ENCODE measurements around the gene MOXD1.

The MOXD1 gene

DNA sequence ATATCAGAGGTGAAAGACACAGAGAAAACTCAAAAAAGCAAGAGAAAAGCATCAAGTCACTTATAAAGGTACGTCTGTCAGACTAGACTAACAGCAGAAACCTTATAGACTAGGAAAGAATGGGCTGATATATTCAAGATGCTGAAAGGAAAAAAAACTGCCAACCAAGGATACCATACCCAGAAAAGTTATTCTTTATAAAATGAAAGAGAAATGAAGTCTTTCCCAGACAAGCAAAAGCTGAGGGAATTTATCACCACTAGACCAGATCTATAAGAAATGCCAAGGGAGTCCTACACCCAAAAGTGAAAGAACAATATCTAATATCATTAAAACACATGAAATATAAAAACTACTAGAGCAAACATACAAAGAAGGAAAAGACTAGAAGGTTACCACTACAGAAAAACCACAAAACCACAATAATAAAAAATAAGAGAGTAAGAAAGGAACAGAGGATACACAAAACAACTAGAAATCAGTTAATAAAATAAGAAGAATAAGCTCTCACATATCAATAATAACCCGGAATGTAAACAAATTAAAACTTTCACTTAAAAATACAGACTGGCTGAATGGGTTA, 6.2 kb downstream of the MOXD1 start:
- FAIRE-seq = no peak

DNA sequence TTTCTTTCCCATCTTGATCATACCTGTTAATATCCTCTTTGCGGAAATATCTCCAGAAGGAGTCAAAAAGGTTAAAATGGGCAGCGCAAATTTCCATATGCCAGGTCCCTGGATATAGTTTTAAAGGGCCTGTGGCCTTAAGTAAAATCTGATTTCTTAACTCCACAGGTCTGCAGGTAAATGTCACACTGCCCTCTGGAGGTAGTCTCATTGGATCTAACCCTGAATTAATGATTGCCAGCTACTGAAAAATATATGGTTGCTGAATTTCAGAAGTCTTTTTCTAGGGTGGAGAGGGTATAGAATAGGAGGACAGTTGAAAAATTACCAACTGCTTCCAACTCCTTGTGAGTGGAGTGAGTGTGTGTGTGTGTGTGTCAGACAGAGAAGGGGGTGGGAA, 8.5 kb downstream of the MOXD1 start:
- FAIRE-seq = no peak

DNA sequence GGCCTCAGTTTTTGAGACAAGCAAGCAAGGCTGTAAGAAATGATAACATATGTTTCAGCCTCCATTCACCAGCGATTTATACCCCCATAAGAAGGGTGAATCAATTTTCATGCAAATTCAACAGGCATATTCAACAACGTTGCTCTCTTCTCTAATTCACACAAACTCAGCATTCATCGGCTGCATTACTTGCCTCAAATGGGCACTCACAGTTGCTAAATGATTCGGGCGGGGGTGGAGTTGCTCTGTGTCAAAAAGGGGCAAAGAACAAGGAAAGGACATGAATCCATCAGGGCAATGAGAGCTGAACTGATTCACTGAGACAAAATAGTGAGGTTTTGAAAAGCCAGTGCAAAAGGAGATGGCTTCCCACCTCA, 9.0 kb downstream of the MOXD1 start:
- no peak for FAIRE-seq

DNA sequence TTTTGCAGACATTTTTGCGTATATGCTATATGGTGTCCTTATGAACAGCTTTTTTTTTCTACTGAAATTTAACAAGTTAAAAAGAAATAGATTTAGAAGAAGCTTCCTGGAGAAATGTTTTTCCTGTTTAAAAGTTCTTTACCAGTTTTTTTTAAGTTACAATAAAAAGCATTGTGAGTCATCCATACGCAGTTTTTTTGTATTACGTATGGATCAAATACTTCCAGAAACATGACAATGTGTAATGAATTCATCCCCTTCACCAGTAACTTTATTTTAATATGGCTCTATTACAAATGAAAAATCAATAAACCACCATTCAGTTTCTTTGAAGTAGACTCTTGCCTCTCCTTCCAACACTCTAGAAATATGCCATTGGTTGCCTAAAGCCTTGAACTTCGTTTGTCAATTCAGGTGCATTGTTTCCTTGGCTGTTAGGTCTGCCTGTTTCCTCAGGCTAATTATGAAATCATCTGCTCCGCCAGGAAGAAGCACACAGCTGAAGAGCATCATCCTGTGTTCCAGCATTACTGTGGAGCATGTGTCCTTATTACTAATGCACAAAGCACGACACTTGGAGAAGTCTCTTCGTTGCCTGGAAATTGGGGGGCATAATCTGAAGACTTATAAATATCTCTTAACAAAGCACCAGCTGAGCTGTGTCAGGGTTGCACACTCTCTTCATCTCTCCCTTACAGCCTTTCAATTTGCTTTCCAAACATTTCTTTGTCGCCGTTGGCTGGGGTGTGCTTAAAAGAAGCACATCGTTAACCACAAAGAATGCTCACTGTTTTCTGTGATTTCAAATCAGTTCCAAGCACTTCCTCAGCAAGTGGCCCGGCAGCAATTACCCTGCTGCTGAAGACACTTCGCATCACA, 9.6 kb downstream of the MOXD1 start:
- FAIRE-seq = no peak

DNA sequence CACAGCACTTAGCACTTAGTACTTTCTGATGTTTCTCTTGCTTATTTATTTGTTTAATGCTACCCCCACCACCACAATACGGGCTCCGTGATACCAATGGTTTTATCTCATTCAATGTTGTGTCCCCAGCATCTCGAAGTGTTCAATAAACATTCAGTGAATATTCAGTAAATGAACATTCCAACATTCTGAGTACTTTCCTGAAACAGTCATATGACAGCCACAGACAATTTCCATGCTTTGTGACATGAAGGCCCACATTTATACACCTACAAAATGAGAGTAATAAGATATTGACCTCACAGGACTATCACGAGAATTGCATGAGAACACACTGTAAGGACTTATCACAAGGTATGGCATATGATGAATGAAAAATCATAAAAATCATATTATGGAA, 10.8 kb downstream of the MOXD1 start:
- no peak for FAIRE-seq

DNA sequence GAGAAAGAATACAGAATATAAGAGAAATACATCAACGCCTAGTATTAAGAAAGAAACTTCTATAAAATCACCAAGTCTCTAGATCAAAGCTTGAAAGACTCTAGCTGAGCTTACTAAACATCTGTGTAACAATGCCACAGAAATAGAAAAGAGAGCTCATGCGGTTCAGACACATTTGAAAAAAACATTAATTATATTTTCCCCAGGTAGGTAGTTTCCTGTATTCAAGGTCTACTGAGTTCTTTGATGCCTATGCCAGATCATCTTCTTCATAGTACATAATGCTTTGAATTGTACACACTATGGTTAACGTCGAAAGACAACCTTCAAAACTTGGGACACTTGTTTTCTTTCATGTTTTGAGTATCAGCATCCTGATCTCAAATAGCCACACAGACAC, 11.3 kb downstream of the MOXD1 start:
- FAIRE-seq = no peak

DNA sequence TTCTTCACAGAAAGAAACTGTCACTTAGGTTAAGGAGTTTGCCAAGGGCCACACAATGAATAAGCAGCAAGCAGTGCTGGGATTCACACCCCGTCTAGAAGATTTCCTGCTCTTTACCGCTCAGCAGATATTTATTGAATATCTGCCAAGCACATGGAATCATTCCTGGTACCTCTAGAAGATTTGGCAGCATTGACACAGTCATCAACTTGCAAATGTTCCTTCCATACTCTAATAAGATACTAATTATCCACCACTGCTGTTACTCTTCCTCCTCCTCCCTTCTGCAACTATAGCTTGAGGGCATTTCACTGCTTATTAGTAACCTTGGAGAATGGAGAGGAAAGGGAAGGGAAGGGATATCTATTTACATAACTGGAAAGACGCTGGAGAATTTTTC, 13.0 kb downstream of the MOXD1 start:
- no peak for FAIRE-seq

DNA sequence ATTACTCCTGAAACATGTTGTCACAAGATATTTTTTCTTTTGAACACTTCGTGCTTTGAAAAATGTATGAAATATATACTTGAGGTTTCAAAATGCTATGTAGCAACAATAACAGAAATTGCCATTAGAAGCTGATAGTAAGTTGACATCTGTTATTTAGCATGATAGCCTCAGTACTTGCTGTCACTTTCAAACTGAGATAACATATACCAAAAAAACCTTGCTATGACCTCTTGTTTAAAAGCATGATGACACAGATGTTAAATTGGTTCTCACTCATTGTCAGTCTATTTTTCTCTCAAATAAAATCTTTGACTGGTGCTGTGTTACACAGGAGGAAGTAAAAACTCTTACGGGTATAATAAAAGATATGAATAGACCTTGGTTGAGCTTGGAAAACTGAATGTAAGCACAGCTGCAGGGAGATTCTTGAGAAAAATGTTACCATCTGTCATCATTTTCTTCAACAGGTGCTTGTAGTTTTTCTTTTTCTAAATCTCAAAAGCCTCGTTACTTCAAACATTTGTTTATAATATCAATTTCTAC, 18.6 kb downstream of the MOXD1 start:
- FAIRE-seq = no peak

DNA sequence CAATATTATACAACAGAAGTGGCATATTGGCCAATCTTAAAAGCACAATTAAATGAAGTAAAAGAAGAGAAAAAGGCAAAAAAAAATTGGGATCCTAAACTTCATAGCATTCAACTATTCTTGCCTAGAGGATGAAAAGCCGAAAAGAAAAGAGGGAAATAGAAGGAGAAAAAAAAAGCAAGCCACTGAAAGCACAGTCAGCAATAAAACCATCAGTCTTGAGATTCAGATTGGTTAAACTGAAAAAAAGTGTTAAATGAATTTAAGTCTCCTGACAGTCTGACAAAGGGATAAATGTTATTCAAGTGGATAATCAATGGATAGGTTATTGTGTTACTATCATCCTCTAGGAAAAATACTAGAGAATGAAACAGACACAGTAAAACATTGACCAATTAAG, 19.9 kb downstream of the MOXD1 start:
- no peak for FAIRE-seq

DNA sequence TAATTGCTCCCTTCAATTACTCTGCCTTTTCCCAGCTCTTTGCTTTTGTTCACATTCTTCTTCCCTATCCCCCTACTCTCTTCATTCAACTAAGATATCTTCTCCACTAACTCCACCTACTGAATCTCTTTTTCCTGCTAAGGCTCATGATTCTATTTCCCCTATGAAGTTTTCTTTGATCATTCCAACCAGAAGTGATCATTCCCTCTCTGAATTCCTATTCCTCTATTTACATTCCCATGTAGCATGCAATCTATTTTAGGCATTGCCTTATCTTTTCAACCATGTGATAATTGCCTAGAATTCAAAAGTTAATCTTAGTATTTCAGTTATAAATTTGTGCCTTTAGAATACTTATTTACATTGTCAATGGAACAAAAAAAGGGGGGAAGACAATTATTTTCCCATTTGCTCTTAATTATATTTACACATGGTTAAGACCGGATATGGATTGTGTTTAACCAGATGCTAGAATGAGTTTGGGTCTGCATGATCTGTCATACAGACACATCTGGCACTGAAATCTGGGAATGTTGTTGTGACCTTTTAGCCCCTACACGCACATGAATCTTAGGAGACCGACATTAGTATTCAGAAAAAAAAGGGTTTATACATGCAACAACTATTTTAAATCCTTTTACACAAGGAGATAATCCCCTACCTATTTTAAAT, 20.8 kb downstream of the MOXD1 start:
- FAIRE-seq = no peak

DNA sequence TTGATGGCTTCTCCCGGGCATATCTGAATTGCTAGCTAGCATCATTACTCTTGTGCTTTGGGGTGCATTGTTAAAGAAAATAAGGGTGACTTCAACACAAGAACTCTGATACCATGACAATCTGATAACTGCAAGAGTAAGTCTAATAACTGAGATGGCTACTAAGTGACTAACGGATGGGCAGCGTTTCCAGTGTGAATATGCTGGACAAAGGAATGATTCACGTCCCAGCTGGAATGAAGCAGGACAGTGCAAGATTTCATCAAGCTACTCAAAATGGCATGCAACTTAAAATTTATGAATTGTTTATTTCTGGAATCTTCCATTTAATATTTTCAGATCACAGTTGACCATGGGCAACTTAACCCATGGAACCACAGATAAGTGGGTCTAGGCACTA, 31.7 kb downstream of the MOXD1 start:
- no peak for FAIRE-seq

DNA sequence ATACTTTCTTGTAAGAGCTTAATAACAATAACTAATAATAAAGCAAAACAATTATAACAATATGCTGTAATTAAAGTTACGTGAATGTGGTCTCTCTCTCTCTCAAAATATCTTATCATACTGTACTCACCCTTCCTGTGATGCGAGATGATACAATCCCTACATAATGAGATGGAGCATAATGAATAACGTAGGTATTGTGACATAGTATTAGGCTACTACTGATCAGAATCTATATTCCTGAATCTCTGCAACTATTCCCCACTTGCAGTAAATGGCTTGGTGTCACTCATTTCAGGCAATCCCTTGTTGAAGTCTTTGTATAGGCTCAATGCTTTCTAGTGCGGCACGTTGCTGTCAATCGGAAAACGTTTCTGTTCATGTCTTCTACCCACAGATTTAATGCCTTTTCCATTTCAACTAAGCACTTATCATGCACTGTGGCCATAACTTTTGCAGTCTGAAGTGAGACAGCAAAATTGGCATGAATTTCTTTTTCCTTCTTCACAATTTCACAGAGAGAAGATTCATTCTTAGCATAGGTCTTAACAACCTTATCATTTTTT, 32.3 kb downstream of the MOXD1 start:
- FAIRE-seq = no peak

DNA sequence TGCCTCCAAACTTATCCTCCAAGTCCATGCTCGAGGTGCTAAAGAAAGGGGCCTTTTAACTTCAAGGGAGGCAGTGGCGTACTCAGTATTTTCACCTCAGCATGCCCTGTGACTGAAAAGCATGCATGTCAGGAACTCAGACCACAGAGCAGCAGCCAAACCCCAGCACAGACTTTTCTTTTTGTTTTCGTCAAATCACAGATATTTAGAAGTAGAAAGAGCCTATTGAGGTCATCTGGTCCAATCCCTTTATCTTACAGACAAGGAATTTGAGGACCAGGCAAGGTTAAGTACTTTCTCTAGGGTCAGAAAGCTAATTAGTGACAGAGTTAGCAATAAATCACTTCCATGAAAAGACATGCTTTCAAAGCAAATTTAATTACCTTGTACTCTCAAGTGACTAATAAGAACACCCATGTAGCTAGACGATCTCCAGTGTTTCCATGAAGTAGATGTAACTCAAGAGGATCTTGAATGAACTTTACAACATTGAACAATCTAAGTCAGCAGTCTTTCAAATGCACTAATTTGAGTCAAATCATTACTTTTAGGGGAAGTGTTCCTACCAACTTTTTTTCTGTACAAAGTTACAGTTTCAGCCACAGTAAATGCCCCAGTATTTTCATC, 35.9 kb downstream of the MOXD1 start:
- FAIRE-seq = no peak

DNA sequence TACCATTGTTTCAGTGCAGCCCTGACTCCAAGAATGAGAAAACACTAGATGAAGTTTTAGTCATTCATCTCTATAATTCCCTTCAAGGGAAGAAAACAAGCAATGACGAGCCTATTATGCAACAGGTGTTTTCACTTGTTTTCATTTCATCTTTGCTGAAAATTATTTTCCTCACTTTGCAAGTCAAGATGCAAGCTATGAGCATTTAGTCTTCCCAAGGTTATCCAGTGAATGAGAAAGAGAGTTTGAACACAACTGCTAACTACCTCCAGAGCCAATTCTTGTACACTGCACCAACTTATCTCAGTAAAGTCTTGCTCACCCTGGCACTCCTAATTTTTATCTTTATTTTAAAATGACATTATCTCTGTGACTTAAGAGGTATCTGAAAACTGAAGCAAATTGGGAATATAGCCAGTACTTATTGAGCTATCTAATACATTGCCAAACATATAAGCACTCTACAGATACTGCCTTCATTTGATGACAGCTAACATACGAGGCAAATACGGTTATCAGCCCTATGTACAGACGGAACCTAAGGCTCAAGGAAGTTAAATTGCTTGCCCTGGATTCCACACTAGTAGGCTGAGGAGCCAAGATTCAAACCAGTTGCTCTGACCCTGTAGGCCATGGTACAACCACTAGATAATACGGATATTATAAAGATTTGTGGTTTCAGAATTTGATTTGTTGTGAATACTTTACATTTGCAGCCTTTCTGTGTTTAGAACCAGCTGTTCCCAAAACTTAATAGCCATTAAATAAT, 36.8 kb downstream of the MOXD1 start:
- no peak for FAIRE-seq

DNA sequence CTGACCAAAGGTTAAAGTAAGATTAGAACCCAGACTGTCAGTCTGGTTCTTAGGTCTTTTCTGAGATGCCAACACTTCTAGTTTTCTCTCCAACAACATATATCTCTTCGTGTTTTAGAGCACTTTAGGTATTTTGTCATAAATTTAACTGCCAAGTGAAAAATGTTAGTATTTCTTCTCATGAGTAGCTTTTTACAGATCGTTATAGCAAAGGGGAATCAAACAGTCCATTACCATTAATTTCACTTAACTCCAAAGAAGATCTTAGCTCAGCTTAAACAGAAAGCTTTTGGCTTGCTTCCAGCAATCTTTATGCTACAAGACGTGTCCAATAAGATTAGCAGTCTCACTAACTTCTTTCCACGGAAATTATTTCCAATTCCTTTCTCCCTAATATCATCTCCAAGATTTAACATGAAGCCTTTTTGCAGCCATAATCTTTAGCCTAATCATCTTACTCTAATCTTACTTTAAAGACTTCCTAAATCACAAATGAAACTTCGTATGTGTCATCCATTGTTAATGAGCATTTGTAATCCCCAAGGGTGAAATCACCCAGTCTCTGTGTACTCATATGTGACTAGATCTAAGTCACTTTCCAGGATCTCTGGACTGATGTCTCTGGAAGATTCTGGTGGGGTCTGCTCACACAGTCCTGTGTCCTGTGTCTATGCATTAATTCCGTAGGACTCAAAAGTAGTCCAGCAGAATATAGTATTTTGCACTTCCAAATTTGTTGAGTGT, 38.7 kb downstream of the MOXD1 start:
- no peak for FAIRE-seq

DNA sequence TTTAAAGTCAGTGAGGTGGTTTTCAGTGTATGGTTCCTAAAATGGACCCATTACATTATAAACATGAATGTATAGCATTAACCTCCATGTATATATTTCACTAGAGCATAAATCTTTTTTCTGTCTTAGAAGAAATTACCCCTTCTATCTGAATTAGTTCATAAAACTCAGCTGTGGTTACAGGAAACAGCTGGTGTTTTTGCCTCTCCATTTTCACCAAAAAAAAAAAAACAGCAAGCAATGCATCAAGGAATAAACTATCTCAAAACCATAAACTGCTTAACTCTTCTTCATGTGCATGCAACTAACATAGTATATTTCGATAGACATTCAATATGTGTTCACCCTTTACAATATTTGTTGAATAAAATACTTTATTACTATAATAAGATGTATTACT, 40.2 kb downstream of the MOXD1 start:
- FAIRE-seq = no peak

DNA sequence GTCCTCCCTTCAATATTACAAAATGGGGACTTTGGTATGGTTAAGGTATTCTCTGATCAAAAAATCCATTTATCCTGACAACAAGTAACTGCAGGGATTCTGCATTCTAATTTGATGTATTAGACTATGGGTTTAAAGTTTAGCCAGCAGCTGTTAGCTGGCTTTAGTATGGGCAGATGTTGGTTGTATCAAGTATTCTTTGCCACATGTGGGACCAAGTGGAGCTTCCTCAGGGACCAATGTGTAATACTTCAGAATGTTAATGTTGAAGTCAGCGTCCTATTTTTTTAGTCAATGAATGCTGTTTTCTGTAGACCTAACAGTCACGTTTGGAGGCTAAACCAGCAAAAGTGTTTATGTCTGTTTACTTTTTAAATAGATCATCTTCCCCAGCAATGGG, 41.4 kb downstream of the MOXD1 start:
- FAIRE-seq = no peak

DNA sequence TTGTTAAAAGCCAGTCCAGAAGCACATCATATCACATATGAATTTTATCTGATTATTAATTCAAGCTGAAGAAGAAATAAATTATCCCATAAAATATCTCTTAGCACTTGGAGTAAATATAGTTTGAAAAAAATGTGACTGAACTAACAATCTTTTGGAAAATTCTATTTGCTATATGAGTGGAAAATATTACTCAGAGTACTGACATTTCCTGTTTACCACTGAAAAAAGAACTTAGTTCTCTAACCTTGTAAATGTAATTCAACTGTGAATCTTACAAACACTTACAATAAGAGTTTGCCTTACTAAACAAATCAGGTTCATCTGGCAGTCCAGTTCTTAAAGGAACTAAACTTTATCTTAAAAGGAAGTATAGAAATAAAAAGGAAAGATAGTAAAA, 44.2 kb downstream of the MOXD1 start:
- FAIRE-seq = no peak

DNA sequence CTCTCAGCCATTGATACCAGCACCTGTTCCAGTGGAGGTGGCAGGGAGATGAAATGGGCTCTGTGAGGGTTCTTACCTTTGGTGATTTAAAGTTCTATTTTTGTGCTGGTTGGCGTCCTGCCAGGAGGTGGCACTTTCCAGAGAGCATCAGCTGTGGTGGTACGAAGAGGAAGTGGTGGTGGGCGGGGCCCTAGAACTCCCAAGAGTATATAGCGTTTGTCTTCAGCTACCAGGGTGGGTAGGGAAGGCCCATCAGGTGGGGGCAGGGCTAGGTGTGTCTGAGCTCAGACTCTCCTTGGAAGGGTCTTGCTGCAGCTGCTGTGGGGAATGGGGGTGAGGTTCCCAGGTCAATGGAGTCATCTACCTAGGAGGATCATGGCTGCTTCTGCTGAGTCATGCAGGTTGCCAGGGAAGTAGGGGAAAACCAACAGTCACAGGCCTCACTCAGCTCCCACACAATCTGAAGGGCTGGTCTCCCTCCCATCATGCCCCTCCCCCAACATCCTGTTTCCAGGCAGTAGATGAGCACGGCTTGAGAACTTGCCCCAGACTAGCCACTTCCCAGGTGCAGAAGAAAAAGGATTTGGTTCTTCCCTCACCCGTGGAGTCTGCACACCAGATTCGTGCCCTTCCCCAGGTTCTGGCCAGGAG, 46.6 kb downstream of the MOXD1 start:
- no peak for FAIRE-seq

DNA sequence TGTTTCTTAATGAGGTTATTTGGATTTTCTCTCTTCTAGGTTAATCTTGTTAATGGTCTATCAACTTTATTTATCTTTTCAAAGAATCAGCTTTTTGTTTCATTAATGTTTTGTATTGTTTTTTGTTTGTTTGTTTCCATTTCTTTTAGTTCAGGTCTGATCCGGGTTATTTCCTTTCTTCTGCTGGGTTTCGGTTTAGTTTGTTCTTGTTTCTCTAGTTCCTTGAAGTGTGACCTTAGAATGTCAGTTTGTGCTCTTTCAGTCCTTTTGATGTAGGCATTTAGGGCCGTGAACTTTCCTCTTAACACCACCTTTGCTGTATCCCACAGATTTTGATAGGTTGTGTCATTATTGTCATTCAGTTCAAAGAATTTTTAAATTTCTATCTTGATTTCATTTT, 49.3 kb downstream of the MOXD1 start:
- peak; percentile 15 for FAIRE-seq

DNA sequence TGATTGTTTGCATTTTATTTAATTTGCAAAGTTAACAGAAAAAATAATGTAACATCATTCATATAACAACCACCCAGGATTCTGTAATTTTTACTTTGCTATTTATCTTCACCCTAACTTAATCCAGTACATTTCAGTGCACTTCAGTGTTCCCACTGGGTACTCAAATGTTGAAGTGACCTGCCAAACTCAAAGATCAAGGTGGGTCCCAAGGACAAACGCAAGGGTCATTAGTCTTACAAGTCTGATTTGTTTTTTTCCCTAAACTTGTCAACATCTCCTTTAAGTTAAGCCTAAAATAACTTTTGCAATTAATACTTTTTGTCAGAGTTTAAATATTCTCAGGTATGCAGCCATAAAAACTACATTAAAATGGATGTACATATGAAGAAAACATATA, 53.0 kb downstream of the MOXD1 start:
- FAIRE-seq = no peak

Data from G401.6 (cell line).